HepG2 (cell line): Measurements from ENCODE around the gene PKMYT1. TPM values are rescaled to one million over a fixed set of nuclear protein-coding genes. Genes with fewer than 3 reads are reported as not detected.

Source experiments
- ATAC-seq: fragments of 200-7000 bp; cut with Tn5 transposase; 3 replicates; pipeline ENCODE4 v1.9.1; 2020; ENCODE audit warnings: mild to moderate bottlenecking, moderate library complexity
- BruUV-seq: library from RNA; stranded (reverse); fragments of 400-500 nt; replicated peaks from 2 replicates; lab custom pipeline; 2021; lab: Mats Ljungman, UMichigan
- CTCF ChIA-PET: fragments of 300-600 bp; formaldehyde crosslinking; extraction: SDS; loops from one replicate; lab custom pipeline; 2021; ENCODE audit warnings: low total read pairs, inconsistent platforms, low intra/inter-chr PET ratio; lab: Yijun Ruan, JAX
- POLR2A ChIA-PET: fragments of 350-600 bp; sonication (Branson Sonifier 250); formaldehyde crosslinking; loops from one replicate; lab custom pipeline; 2020; ENCODE audit warnings: antibody characterized with exemption, inconsistent platforms; lab: Yijun Ruan, JAX
- DNase-seq: peaks from one replicate; pipeline ENCODE4 v3.0.0-alpha.2; 2015; ENCODE audit warnings: low spot score
- FAIRE-seq: peaks from 3 replicates; lab custom pipeline; 2011; peaks lifted over from hg19 to GRCh38; lab: Jason Lieb, UNC
- H2AFZ ChIP-seq: one replicate; pipeline ENCODE4 v1.6.1; 2011; ENCODE audit warnings: low read length, inconsistent platforms
- H3K27ac ChIP-seq: fragments of 300-600 bp; 3 replicates; pipeline ENCODE4 v1.8.0; 2011; ENCODE audit warnings: mixed run types, mild to moderate bottlenecking, mixed read lengths, low read length, inconsistent platforms; ENCODE audit not compliant: insufficient read depth; ENCODE audit errors: extremely low read length
- H3K27me3 ChIP-seq, 2 experiments: fragments of 200-600 bp in 1 of 2; 2 replicates in 1 of 2; 3 replicates in 1 of 2; pipeline versions ENCODE4 v1.6.0 to v1.8.0; 2011; ENCODE audit warnings: low read length in 2 of 2, mild to moderate bottlenecking in 2 of 2, moderate library complexity in 2 of 2, inconsistent platforms in 1 of 2; ENCODE audit not compliant: insufficient read depth in 2 of 2, control insufficient read depth in 1 of 2
- H3K36me3 ChIP-seq, 2 experiments: fragments of 200-600 bp in 1 of 2; replicated peaks in 1 of 2; 2 replicates in 1 of 2; 3 replicates in 1 of 2; pipeline versions ENCODE4 v1.5.1 to v1.8.0; 2011; ENCODE audit warnings: low read length in 2 of 2, inconsistent platforms in 1 of 2; ENCODE audit not compliant: insufficient read depth in 2 of 2, control insufficient read depth in 1 of 2
- H3K4me1 ChIP-seq: 2 replicates; pipeline ENCODE4 v1.5.1; 2012; ENCODE audit warnings: low read length, inconsistent platforms; ENCODE audit not compliant: insufficient read depth
- H3K4me2 ChIP-seq: 2 replicates; pipeline ENCODE4 v1.6.0; 2011; ENCODE audit warnings: low read depth, low read length, inconsistent platforms
- H3K4me3 ChIP-seq, 3 experiments: fragments of 200-600 bp in 1 of 3; sonication (generic), shearing (Covaris generic) in 1 of 3; replicated peaks in 1 of 3; 2 replicates each; pipeline ENCODE4 v1.5.1; 2011 to 2016; ENCODE audit warnings: low read length in 3 of 3, inconsistent platforms in 2 of 3, low read depth in 2 of 3, mild to moderate bottlenecking in 2 of 3, control low read depth in 1 of 3, mixed read lengths in 1 of 3; ENCODE audit not compliant: insufficient read depth in 1 of 3
- H3K79me2 ChIP-seq: one replicate; pipeline ENCODE4 v1.6.1; 2011; ENCODE audit warnings: low read length, inconsistent platforms; ENCODE audit not compliant: insufficient read depth
- H3K9ac ChIP-seq: 2 replicates; pipeline ENCODE4 v1.6.0; 2011; ENCODE audit warnings: mild to moderate bottlenecking, low read depth, low read length, inconsistent platforms; ENCODE audit not compliant: insufficient read depth
- H3K9me3 ChIP-seq: 2 replicates; pipeline ENCODE4 v1.5.1; 2012; ENCODE audit warnings: mild to moderate bottlenecking, low read length
- H4K20me1 ChIP-seq: 2 replicates; pipeline ENCODE4 v1.6.0; 2011; ENCODE audit warnings: inconsistent platforms, mild to moderate bottlenecking, low read length, moderate library complexity; ENCODE audit not compliant: insufficient read depth
- GABPB1 ChIP-seq: IDR thresholded peaks from 2 replicates; pipeline ENCODE4 v1.6.1; 2016; ENCODE audit warnings: mild to moderate bottlenecking, missing genetic modification reagents, moderate library complexity, missing compliant biosample characterization
- KDM6A ChIP-seq: IDR thresholded peaks from 2 replicates; pipeline ENCODE4 v1.6.1; 2016; ENCODE audit warnings: low read depth
- PHF8 ChIP-seq: sonication (generic); formaldehyde crosslinking; IDR thresholded peaks from 2 replicates; pipeline ENCODE4 v1.5.0; 2020; ENCODE audit warnings: missing genetic modification reagents
- REXO4 ChIP-seq: sonication (generic); formaldehyde crosslinking; IDR thresholded peaks from 2 replicates; pipeline ENCODE4 v1.8.0; 2022; ENCODE audit warnings: missing genetic modification reagents, mild to moderate bottlenecking, borderline replicate concordance
- RXRA ChIP-seq: sonication (generic); formaldehyde crosslinking; IDR thresholded peaks from 2 replicates; pipeline ENCODE4 v1.5.1; 2020; ENCODE audit warnings: missing genetic modification reagents
- SOX6 ChIP-seq, 2 experiments: fragments of 450-650 bp in 1 of 2; sonication (generic) in 1 of 2; formaldehyde crosslinking in 1 of 2; IDR thresholded peaks; 2 replicates each; pipeline versions ENCODE4 v1.4.0 to v1.6.1; 2017 to 2020; ENCODE audit warnings: antibody characterized with exemption in 1 of 2, mild to moderate bottlenecking in 1 of 2, missing genetic modification reagents in 1 of 2
- SRSF9 ChIP-seq: fragments of 200-400 bp; formaldehyde crosslinking; IDR thresholded peaks from 2 replicates; pipeline ENCODE4 v1.6.1; 2018; ENCODE audit warnings: borderline replicate concordance, mild to moderate bottlenecking, low read depth, low read length; ENCODE audit not compliant: insufficient read depth, poor library complexity, severe bottlenecking
- YEATS2 ChIP-seq: sonication (generic); formaldehyde crosslinking; IDR thresholded peaks from 2 replicates; pipeline ENCODE4 v1.4.0; 2020; ENCODE audit warnings: missing genetic modification reagents, borderline replicate concordance
- ZNF251 ChIP-seq: sonication (generic); formaldehyde crosslinking; IDR thresholded peaks from 2 replicates; pipeline ENCODE4 v1.9.0; 2021; ENCODE audit warnings: mild to moderate bottlenecking, missing genetic modification reagents
- ZNF777 ChIP-seq: sonication (generic); formaldehyde crosslinking; IDR thresholded peaks from 2 replicates; pipeline ENCODE4 v1.4.0; 2020; ENCODE audit warnings: missing genetic modification reagents
- WGBS: methylation state at CpG from one replicate; pipeline ENCODE4 v1.1.6; 2017; ENCODE audit warnings: low lambda C conversion rate; 5-methylcytosine and 5-hydroxymethylcytosine counted together
- in situ Hi-C: cut with HindIII; loops from 2 replicates; pipeline ENCODE4 v1.10.0; 2017; ENCODE audit warnings: low pct_unique_long_range_greater_than_20kb; ENCODE audit not compliant: extremely low pct_ligation_motif_present
- intact Hi-C: fragments of 100-400 bp; cut with micrococcal nuclease; formaldehyde crosslinking; loops from one replicate; pipeline ENCODE4 v1.10.0; 2022; ENCODE audit not compliant: unreplicated experiment
- polyA plus RNA-seq, 8 experiments: library from polyadenylated mRNA; depleted of rRNA in 3 of 8; stranded (reverse) in 7 of 8; unstranded in 1 of 8; fragments of >200 nt; fragmentation: Illumina TruSeq in 4 of 8; extraction: Trizol in 4 of 8; gene quantifications; 2 replicates each; pipeline versions ENCODE4 v1.2.1 to v1.2.3, GENCODE V29; 2011 to 2016; ENCODE audit warnings: low read depth in 4 of 8, missing spikeins in 1 of 8, mixed read lengths in 1 of 8; ENCODE audit not compliant: insufficient read depth in 1 of 8
- total RNA-seq, 5 experiments: library from RNA; depleted of rRNA; stranded (reverse); fragments of >200 nt; fragmentation: Illumina TruSeq; extraction: Trizol; gene quantifications; 2 replicates each; pipeline ENCODE4 v1.2.3, GENCODE V29; 2016; ENCODE audit warnings: low read depth in 1 of 5
- TF ChIP-seq, protein P1 (sequence below): sonication (generic); formaldehyde crosslinking; IDR thresholded peaks from 2 replicates; pipeline ENCODE4 v1.5.1; 2020; ENCODE audit warnings: mild to moderate bottlenecking, missing genetic modification reagents, moderate library complexity
- TF ChIP-seq, protein P2 (sequence below): sonication (generic); formaldehyde crosslinking; conservative IDR thresholded peaks from 2 replicates; pipeline ENCODE4 v1.5.0; 2020; ENCODE audit warnings: missing genetic modification reagents
- TF ChIP-seq, protein P3 (sequence below): sonication (generic); formaldehyde crosslinking; IDR thresholded peaks from 2 replicates; pipeline ENCODE4 v1.8.0; 2022; ENCODE audit warnings: low read depth, missing genetic modification reagents
- TF ChIP-seq, protein P4 (sequence below): sonication (generic); formaldehyde crosslinking; IDR thresholded peaks from 2 replicates; pipeline ENCODE4 v1.5.0; 2020; ENCODE audit warnings: mild to moderate bottlenecking, missing genetic modification reagents, moderate library complexity

Gene PKMYT1
- total and polyA plus RNA-seq, 2 of the 13 experiments (the other 11 are each of a cell fraction or from before 2014, with no cell fraction given), result 7.0 to 27.8 TPM

DNA sequence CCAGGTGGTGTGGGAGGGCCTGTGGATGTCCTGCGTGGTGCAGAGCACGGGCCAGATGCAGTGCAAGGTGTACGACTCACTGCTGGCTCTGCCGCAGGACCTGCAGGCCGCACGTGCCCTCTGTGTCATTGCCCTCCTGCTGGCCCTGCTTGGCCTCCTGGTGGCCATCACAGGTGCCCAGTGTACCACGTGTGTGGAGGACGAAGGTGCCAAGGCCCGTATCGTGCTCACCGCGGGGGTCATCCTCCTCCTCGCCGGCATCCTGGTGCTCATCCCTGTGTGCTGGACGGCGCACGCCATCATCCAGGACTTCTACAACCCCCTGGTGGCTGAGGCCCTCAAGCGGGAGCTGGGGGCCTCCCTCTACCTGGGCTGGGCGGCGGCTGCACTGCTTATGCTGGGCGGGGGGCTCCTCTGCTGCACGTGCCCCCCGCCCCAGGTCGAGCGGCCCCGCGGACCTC, 33.3 kb upstream of the PKMYT1 start:
- CTCF ChIA-PET, result no interaction called here
- in situ Hi-C loops (no loop called here), intact Hi-C loops (no loop called here)
- BruUV-seq, result no TSS peak
- ATAC-seq (peak; percentile 52), DNase-seq (no peak), FAIRE-seq (no peak)
- Histone ChIP-seq H2AFZ (no peak overlapping the region), H3K4me1 (peaks cover 98% of the 10 kb centered on the region), H3K36me3 (no peaks in the 10 kb centered on the region), H3K9me3 (no peaks in the 10 kb centered on the region), H3K4me3 (peak overlapping the region in 1 of 3 experiments; percentile 40; a peak in 1 of 6 replicates), H3K79me2 (no peaks in the 10 kb centered on the region), H3K27ac (no peak overlapping the region), H3K9ac (no peak overlapping the region), H4K20me1 (no peaks in the 10 kb centered on the region), H3K27me3 (peaks cover 7 to 22% of the 10 kb centered on the region in 2 experiments; a peak in 4 of 5 replicates), H3K4me2 (peak overlapping the region; percentile 55)
- 13% methylated on average over 3 of the region's 27 CpGs for WGBS
- POLR2A ChIA-PET, result interaction anchor here (14.2 to 18.8 kb wide), 2 partner anchors 5 to 9 kb away, joined by 750 read pairs; partner anchors contain the start of genes CLDN6, CLDN9, HCFC1R1 and THOC6
- TF ChIP-seq ZNF777 (CRISPR knock-in tag) (peak; percentile 47; the same call in 1 of the 2 replicates), REXO4 (0 out of 2 replicates have a peak, but pooled peaks have one; percentile 2), GABPB1 (CRISPR knock-in tag) (peak; percentile 29; the same call in 1 of the 2 replicates), ZNF251 (CRISPR knock-in tag) (no peak), KDM6A (no peak), SOX6 (IDR thresholded peaks at IDR 0.05) (no peak), SOX6 (CRISPR knock-in tag; IDR thresholded peaks at IDR 0.05) (0 out of 2 replicates have a peak, but pooled peaks have one; percentile 13), SRSF9 (no peak), PHF8 (CRISPR knock-in tag) (peak; percentile 34; the same call in 1 of the 2 replicates), RXRA (CRISPR knock-in tag) (peak; percentile 23; the same call in 1 of the 2 replicates), YEATS2 (CRISPR knock-in tag) (0 out of 2 replicates have a peak, but pooled peaks have one; percentile 5)
- TF ChIP-seq, protein P1, sequence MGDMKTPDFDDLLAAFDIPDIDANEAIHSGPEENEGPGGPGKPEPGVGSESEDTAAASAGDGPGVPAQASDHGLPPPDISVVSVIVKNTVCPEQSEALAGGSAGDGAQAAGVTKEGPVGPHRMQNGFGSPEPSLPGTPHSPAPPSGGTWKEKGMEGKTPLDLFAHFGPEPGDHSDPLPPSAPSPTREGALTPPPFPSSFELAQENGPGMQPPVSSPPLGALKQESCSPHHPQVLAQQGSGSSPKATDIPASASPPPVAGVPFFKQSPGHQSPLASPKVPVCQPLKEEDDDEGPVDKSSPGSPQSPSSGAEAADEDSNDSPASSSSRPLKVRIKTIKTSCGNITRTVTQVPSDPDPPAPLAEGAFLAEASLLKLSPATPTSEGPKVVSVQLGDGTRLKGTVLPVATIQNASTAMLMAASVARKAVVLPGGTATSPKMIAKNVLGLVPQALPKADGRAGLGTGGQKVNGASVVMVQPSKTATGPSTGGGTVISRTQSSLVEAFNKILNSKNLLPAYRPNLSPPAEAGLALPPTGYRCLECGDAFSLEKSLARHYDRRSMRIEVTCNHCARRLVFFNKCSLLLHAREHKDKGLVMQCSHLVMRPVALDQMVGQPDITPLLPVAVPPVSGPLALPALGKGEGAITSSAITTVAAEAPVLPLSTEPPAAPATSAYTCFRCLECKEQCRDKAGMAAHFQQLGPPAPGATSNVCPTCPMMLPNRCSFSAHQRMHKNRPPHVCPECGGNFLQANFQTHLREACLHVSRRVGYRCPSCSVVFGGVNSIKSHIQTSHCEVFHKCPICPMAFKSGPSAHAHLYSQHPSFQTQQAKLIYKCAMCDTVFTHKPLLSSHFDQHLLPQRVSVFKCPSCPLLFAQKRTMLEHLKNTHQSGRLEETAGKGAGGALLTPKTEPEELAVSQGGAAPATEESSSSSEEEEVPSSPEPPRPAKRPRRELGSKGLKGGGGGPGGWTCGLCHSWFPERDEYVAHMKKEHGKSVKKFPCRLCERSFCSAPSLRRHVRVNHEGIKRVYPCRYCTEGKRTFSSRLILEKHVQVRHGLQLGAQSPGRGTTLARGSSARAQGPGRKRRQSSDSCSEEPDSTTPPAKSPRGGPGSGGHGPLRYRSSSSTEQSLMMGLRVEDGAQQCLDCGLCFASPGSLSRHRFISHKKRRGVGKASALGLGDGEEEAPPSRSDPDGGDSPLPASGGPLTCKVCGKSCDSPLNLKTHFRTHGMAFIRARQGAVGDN (CRISPR knock-in tag), result peak; percentile 60
- TF ChIP-seq, protein P2, sequence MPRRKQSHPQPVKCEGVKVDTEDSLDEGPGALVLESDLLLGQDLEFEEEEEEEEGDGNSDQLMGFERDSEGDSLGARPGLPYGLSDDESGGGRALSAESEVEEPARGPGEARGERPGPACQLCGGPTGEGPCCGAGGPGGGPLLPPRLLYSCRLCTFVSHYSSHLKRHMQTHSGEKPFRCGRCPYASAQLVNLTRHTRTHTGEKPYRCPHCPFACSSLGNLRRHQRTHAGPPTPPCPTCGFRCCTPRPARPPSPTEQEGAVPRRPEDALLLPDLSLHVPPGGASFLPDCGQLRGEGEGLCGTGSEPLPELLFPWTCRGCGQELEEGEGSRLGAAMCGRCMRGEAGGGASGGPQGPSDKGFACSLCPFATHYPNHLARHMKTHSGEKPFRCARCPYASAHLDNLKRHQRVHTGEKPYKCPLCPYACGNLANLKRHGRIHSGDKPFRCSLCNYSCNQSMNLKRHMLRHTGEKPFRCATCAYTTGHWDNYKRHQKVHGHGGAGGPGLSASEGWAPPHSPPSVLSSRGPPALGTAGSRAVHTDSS (CRISPR knock-in tag), result no peak
- TF ChIP-seq, protein P3, sequence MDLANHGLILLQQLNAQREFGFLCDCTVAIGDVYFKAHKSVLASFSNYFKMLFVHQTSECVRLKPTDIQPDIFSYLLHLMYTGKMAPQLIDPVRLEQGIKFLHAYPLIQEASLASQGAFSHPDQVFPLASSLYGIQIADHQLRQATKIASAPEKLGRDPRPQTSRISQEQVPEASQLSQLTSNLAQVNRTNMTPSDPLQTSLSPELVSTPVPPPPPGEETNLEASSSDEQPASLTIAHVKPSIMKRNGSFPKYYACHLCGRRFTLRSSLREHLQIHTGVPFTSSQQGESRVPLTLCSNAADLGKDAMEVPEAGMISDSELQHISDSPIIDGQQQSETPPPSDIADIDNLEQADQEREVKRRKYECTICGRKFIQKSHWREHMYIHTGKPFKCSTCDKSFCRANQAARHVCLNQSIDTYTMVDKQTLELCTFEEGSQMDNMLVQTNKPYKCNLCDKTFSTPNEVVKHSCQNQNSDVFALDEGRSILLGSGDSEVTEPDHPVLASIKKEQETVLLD (CRISPR knock-in tag), result peak; percentile 53
- TF ChIP-seq, protein P4, sequence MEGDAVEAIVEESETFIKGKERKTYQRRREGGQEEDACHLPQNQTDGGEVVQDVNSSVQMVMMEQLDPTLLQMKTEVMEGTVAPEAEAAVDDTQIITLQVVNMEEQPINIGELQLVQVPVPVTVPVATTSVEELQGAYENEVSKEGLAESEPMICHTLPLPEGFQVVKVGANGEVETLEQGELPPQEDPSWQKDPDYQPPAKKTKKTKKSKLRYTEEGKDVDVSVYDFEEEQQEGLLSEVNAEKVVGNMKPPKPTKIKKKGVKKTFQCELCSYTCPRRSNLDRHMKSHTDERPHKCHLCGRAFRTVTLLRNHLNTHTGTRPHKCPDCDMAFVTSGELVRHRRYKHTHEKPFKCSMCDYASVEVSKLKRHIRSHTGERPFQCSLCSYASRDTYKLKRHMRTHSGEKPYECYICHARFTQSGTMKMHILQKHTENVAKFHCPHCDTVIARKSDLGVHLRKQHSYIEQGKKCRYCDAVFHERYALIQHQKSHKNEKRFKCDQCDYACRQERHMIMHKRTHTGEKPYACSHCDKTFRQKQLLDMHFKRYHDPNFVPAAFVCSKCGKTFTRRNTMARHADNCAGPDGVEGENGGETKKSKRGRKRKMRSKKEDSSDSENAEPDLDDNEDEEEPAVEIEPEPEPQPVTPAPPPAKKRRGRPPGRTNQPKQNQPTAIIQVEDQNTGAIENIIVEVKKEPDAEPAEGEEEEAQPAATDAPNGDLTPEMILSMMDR (CRISPR knock-in tag), result peak; percentile 46; the same call in 1 of the 2 replicates
